CD4-positive, alpha-beta T cell (primary cell): ENCODE results near the gene METRNL. TPM values are rescaled to one million over a fixed set of nuclear protein-coding genes. Genes with fewer than 3 reads are reported as not detected.

Experiments used
- ATAC-seq: fragments of 200-7000 bp; cut with Tn5 transposase; one replicate; pipeline ENCODE4 v1.10.0; 2022; ENCODE audit warnings: mild to moderate bottlenecking; ENCODE audit not compliant: poor library complexity
- CTCF ChIA-PET: fragments of 350-600 bp; sonication (Branson Sonifier 250); formaldehyde crosslinking; loops from one replicate; lab custom pipeline; 2021; ENCODE audit warnings: antibody characterized with exemption, inconsistent platforms; lab: Charles Lee
- POLR2A ChIA-PET: fragments of 350-600 bp; sonication (Branson Sonifier 250); formaldehyde crosslinking; loops from one replicate; lab custom pipeline; 2021; ENCODE audit warnings: antibody characterized with exemption, inconsistent platforms; lab: Charles Lee
- DNase-seq, 14 experiments: peaks; one replicate each; pipeline ENCODE4 v3.0.0-alpha.2; 2013 to 2020; ENCODE audit warnings: mixed read lengths in 2 of 14
- H3K27ac ChIP-seq, 2 donors: one replicate each; pipeline versions ENCODE4 v1.5.1 to v1.7.0; 2013; ENCODE audit warnings: low read length in 2 of 2, low read depth in 1 of 2, mild to moderate bottlenecking in 1 of 2
- H3K27me3 ChIP-seq, 2 experiments: 1 replicate in 1 of 2; 2 replicates in 1 of 2; pipeline versions ENCODE4 v1.6.1 to v1.7.0; 2013; ENCODE audit warnings: low read length in 2 of 2, control low read depth in 1 of 2, mild to moderate bottlenecking in 1 of 2, moderate library complexity in 1 of 2; ENCODE audit not compliant: insufficient read depth in 2 of 2, control insufficient read depth in 1 of 2
- H3K36me3 ChIP-seq: one replicate; pipeline ENCODE4 v1.6.1; 2013; ENCODE audit warnings: low read length, control low read depth; ENCODE audit not compliant: insufficient read depth
- H3K4me1 ChIP-seq: one replicate; pipeline ENCODE4 v1.6.1; 2013; ENCODE audit warnings: low read length, control low read depth; ENCODE audit not compliant: insufficient read depth
- H3K4me3 ChIP-seq: one replicate; pipeline ENCODE4 v1.5.1; 2013; ENCODE audit warnings: mild to moderate bottlenecking, low read length, moderate library complexity
- H3K9me3 ChIP-seq, 2 experiments: 1 replicate in 1 of 2; 2 replicates in 1 of 2; pipeline versions ENCODE4 v1.6.1 to v1.7.0; 2013; ENCODE audit warnings: low read length in 2 of 2, mild to moderate bottlenecking in 2 of 2, control low read depth in 1 of 2, moderate library complexity in 1 of 2; ENCODE audit not compliant: control insufficient read depth in 1 of 2, insufficient read depth in 1 of 2
- H3K27ac Mint-ChIP-seq: one replicate; pipeline ENCODE4 v1.8.0; 2020; ENCODE audit warnings: mixed read lengths
- H3K27me3 Mint-ChIP-seq: one replicate; pipeline ENCODE4 v1.8.0; 2021; ENCODE audit warnings: mixed read lengths
- H3K36me3 Mint-ChIP-seq: one replicate; pipeline ENCODE4 v1.8.0; 2021; ENCODE audit warnings: low read depth, mixed read lengths
- H3K4me1 Mint-ChIP-seq: one replicate; pipeline ENCODE4 v1.8.0; 2021; ENCODE audit warnings: low read depth, mixed read lengths
- H3K4me3 Mint-ChIP-seq: one replicate; pipeline ENCODE4 v1.8.0; 2020; ENCODE audit warnings: mild to moderate bottlenecking, mixed read lengths
- H3K9me3 Mint-ChIP-seq: one replicate; pipeline ENCODE4 v1.8.0; 2020; ENCODE audit warnings: mixed read lengths
- intact Hi-C, 2 experiments: fragments of 100-400 bp; cut with DNase I in 1 of 2; cut with micrococcal nuclease in 1 of 2; formaldehyde crosslinking; loops; one replicate each; pipeline versions ENCODE4 v1.15.1 to v1.9.0; 2023 to 2025; cut with DNase I, micrococcal nuclease
- total RNA-seq, 174 experiments: library from RNA in 2 of 174; stranded (reverse) in 2 of 174; gene quantifications; one replicate each; pipeline ENCODE4 v1.2.3 and lab custom pipeline; 2021 to 2026
- TF ChIP-seq, protein P1 (sequence below): fragments of 200-600 bp; IDR thresholded peaks from one replicate; pipeline ENCODE4 v1.8.0; 2022; ENCODE audit warnings: antibody characterized with exemption, mild to moderate bottlenecking

METRNL gene
- total RNA-seq, 2 experiments from 2014 or later, result 24.5 to 26.9 TPM

- Mint-ChIP-seq H3K27ac (no peak overlapping the region), H3K4me1 (no peaks in the 10 kb centered on the region), H3K27me3 (no peaks in the 10 kb centered on the region), H3K4me3 (no peak overlapping the region), H3K9me3 (peaks cover 2% of the 10 kb centered on the region), H3K36me3 (peaks cover 71% of the 10 kb centered on the region)
- intact Hi-C loops, result no loop called here
- TF ChIP-seq, protein P1, sequence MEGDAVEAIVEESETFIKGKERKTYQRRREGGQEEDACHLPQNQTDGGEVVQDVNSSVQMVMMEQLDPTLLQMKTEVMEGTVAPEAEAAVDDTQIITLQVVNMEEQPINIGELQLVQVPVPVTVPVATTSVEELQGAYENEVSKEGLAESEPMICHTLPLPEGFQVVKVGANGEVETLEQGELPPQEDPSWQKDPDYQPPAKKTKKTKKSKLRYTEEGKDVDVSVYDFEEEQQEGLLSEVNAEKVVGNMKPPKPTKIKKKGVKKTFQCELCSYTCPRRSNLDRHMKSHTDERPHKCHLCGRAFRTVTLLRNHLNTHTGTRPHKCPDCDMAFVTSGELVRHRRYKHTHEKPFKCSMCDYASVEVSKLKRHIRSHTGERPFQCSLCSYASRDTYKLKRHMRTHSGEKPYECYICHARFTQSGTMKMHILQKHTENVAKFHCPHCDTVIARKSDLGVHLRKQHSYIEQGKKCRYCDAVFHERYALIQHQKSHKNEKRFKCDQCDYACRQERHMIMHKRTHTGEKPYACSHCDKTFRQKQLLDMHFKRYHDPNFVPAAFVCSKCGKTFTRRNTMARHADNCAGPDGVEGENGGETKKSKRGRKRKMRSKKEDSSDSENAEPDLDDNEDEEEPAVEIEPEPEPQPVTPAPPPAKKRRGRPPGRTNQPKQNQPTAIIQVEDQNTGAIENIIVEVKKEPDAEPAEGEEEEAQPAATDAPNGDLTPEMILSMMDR, result no peak
- DNase-seq, result no peak
- Histone ChIP-seq H3K27me3 (no peaks in the 10 kb centered on the region), H3K36me3 (peaks cover 27% of the 10 kb centered on the region), H3K4me1 (no peaks in the 10 kb centered on the region), H3K9me3 (peaks cover 3 to 6% of the 10 kb centered on the region in 2 experiments), H3K4me3 (no peak overlapping the region), H3K27ac (no peak overlapping the region)
- ATAC-seq, result no peak
- POLR2A ChIA-PET, result no interaction called here
- CTCF ChIA-PET, result no interaction called here
Observed at GRCh38 chr17:83036193-83036592, 43.2 kb upstream of the METRNL start.

DNA sequence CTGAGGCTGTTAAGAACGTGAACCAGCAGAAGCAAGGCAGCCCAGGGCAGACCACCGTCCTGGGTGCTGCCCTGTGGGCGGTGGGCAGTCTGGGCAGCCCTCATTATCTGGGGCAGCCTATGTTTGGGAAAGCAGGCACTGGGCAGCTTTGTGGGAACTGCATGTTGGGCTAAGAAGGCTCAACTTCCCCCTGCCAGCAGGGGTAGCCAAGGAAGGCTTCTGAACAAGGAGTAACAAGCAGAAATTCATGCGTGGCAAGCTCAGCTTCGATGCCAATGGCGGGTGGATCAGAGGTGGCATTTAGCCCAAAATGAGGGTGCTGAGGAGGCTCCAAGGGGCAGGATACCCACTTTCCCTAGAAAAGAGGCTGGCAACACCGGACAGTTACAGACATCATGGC lies 42.7 kb upstream of the METRNL start:
- peaks cover 27% of the 10 kb centered on the region for H3K36me3 ChIP-seq
- Mint-ChIP-seq H3K4me1 (no peaks in the 10 kb centered on the region), H3K9me3 (peaks cover 5% of the 10 kb centered on the region), H3K4me3 (no peak overlapping the region), H3K27me3 (no peaks in the 10 kb centered on the region), H3K36me3 (peaks cover 75% of the 10 kb centered on the region), H3K27ac (no peak overlapping the region)
- POLR2A ChIA-PET, result no interaction called here
- CTCF ChIA-PET, result no interaction called here
- H3K9me3 ChIP-seq, result peaks cover 8 to 9% of the 10 kb centered on the region in 2 experiments
- TF ChIP-seq, protein P1, result no peak
- no peak overlapping the region for H3K27ac ChIP-seq
- DNase-seq (no peak), ATAC-seq (no peak)
- no peak overlapping the region for H3K4me3 ChIP-seq
- no peaks in the 10 kb centered on the region for H3K27me3 ChIP-seq
- intact Hi-C loops, result no loop called here
- H3K4me1 ChIP-seq, result no peaks in the 10 kb centered on the region

DNA sequence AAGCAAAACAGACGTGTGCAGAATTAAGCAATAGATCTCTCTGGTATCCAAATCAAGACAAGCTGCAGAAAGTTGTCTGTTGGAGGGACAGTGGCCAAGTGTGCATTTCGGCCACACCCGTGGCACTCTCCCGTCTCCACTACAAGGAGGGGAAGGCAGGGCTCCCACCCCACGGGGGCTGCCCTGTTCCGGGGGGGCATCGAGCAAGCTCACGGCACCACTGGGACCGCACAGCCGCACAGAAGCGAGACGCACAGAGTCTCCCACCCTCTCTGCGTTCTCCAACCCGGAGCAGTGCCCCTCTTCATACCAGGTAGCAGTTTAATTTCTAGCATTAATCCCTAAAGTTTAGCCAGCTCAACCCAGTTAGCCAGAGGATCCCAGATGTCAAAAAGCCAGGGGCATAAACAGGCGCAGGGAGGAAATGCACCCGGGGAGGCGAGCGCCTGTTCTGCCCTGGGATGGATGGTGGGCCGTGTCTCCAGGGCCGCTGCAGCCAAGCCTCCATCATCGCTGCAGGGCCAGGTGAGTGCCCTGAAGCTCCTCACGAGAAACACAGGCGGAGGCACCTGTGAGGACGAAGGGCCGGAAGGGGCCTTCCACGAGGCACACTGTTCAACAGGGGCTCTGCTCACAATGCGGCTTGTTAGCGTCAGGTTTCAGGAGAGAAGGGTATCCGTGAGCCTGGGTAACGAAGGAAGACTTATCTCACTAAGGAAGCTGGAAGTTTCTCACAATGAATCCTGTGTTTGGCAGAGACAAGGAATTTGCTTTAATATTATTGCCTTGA lies 42.1 kb upstream of the METRNL start:
- ChIA-PET POLR2A (no interaction called here), CTCF (no interaction called here)
- TF ChIP-seq, protein P1, result no peak
- H3K4me1 ChIP-seq, result no peaks in the 10 kb centered on the region
- peaks cover 9 to 13% of the 10 kb centered on the region in 2 experiments for H3K9me3 ChIP-seq
- ATAC-seq (no peak), DNase-seq (no peak)
- H3K36me3 Mint-ChIP-seq, result peaks cover 82% of the 10 kb centered on the region
- intact Hi-C loops, result no loop called here
- H3K27me3 ChIP-seq, result no peaks in the 10 kb centered on the region
- H3K4me1 Mint-ChIP-seq, result peaks cover 1% of the 10 kb centered on the region
- H3K4me3 Mint-ChIP-seq, result no peak overlapping the region
- no peak overlapping the region for H3K4me3 ChIP-seq
- peaks cover 27% of the 10 kb centered on the region for H3K36me3 ChIP-seq
- H3K27ac ChIP-seq, result no peak overlapping the region
- H3K9me3 Mint-ChIP-seq, result peaks cover 5% of the 10 kb centered on the region
- H3K27me3 Mint-ChIP-seq, result no peaks in the 10 kb centered on the region
- H3K27ac Mint-ChIP-seq, result no peak overlapping the region
